ENCODE measurements around the gene PTBP2.

PTBP2 gene

GRCh38 chr1:96710708-96711477 is 10.7 kb upstream of the PTBP2 start:
- Histone ChIP-seq H3K27me3 (replicated peaks; ENCODE audit: control insufficient read depth, insufficient read depth, low read length) (no peaks in the 10 kb centered on the region), H3K4me3 (replicated peaks; ENCODE audit: low read depth, low read length) (no peak overlapping the region), H3K36me3 (ENCODE audit: control insufficient read depth, insufficient read depth, low read length) (no peaks in the 10 kb centered on the region)
- TF ChIP-seq, protein P1, sequence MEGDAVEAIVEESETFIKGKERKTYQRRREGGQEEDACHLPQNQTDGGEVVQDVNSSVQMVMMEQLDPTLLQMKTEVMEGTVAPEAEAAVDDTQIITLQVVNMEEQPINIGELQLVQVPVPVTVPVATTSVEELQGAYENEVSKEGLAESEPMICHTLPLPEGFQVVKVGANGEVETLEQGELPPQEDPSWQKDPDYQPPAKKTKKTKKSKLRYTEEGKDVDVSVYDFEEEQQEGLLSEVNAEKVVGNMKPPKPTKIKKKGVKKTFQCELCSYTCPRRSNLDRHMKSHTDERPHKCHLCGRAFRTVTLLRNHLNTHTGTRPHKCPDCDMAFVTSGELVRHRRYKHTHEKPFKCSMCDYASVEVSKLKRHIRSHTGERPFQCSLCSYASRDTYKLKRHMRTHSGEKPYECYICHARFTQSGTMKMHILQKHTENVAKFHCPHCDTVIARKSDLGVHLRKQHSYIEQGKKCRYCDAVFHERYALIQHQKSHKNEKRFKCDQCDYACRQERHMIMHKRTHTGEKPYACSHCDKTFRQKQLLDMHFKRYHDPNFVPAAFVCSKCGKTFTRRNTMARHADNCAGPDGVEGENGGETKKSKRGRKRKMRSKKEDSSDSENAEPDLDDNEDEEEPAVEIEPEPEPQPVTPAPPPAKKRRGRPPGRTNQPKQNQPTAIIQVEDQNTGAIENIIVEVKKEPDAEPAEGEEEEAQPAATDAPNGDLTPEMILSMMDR (IDR thresholded peaks at IDR 0.05; ENCODE audit: insufficient read depth, low read length, poor library complexity, severe bottlenecking) = no peak
- no peak for DNase-seq (ENCODE audit: extremely low read depth, insufficient read length)

DNA sequence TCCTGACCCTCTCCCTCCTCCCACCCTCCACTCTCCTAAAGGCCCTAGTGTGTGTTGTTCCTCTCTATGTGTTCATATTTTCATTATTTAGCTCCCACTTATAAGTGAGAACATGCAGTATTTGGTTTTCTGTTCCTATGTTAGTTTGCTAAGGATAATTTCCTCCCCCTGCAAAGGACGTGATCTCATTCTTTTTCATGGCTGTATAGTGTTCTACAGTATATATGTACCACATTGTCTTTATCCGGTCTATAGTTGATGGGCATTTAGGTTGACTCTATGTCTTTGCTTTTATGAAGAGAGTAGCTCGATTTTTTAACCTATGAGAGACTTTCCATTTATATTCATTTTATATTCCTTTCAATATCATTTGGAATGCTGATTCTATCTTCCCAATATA is 7.9 kb upstream of the PTBP2 start:
- Histone ChIP-seq H3K4me3 (replicated peaks; ENCODE audit: low read depth, low read length) (no peak overlapping the region), H3K27me3 (replicated peaks; ENCODE audit: control insufficient read depth, insufficient read depth, low read length) (no peaks in the 10 kb centered on the region), H3K36me3 (ENCODE audit: control insufficient read depth, insufficient read depth, low read length) (no peaks in the 10 kb centered on the region)
- TF ChIP-seq, protein P1 (IDR thresholded peaks at IDR 0.05; ENCODE audit: insufficient read depth, low read length, poor library complexity, severe bottlenecking) = no peak
- no peak for DNase-seq (ENCODE audit: extremely low read depth, insufficient read length)

DNA sequence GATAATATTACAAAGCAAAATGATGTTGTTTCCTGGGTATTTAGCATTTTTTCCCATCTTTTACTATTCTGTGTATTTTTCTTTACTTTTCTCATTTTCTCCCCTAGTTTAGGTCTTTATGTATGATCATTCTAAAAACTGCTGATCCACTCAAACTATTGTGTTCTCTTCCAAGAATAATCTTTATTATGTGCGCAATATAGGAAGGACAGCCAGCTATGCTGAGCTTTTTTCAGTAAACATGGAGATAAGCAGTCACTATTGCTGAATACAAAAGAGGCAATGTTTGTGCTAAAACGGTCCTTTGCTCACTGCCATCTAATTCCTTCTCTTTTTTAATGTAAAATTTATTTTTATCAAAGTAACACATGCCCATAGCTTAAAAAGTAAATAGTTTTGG is 6.7 kb upstream of the PTBP2 start:
- Histone ChIP-seq H3K27me3 (replicated peaks; ENCODE audit: control insufficient read depth, insufficient read depth, low read length) (no peaks in the 10 kb centered on the region), H3K4me3 (replicated peaks; ENCODE audit: low read depth, low read length) (no peak overlapping the region), H3K36me3 (ENCODE audit: control insufficient read depth, insufficient read depth, low read length) (no peaks in the 10 kb centered on the region)
- no peak for DNase-seq (ENCODE audit: extremely low read depth, insufficient read length)
- TF ChIP-seq, protein P1 (IDR thresholded peaks at IDR 0.05; ENCODE audit: insufficient read depth, low read length, poor library complexity, severe bottlenecking) = no peak

- TF ChIP-seq, protein P1 (IDR thresholded peaks at IDR 0.05; ENCODE audit: insufficient read depth, low read length, poor library complexity, severe bottlenecking) = no peak
- no peaks in the 10 kb centered on the region for H3K36me3 ChIP-seq (ENCODE audit: control insufficient read depth, insufficient read depth, low read length)
- H3K27me3 ChIP-seq (replicated peaks; ENCODE audit: control insufficient read depth, insufficient read depth, low read length) = no peaks in the 10 kb centered on the region
- no peak for DNase-seq (ENCODE audit: extremely low read depth, insufficient read length)
- no peak overlapping the region for H3K4me3 ChIP-seq (replicated peaks; ENCODE audit: low read depth, low read length)
Measured at GRCh38 chr1:96715482-96715881, 6.1 kb upstream of the PTBP2 start.

- no peaks in the 10 kb centered on the region for H3K27me3 ChIP-seq (replicated peaks; ENCODE audit: control insufficient read depth, insufficient read depth, low read length)
- 0 out of 2 replicates have a peak, but pooled peaks cover 3% of the 10 kb centered on the region for H3K36me3 ChIP-seq (ENCODE audit: control insufficient read depth, insufficient read depth, low read length)
- TF ChIP-seq, protein P1 (IDR thresholded peaks at IDR 0.05; ENCODE audit: insufficient read depth, low read length, poor library complexity, severe bottlenecking) = no peak
- DNase-seq (ENCODE audit: extremely low read depth, insufficient read length) = no peak
- peak overlapping the region; percentile 98 for H3K4me3 ChIP-seq (replicated peaks; ENCODE audit: low read depth, low read length)
Measured at GRCh38 chr1:96721053-96721415, 550 bp upstream of the PTBP2 start.
